Stimulated activated CD4-positive, alpha-beta T cell treated with anti-CD3 and anti-CD28 coated beads, Interleukin-1b, Interleukin-23, amount 100 ng/mL, for 1 hour (primary cell): Measurements from ENCODE around the gene ZBTB1.

Experiments
- DNase-seq, 2 donors: peaks; one replicate each; pipeline ENCODE4 v3.0.0-alpha.2; 2020; ENCODE audit warnings: low read depth in 2 of 2

ZBTB1 gene

DNA sequence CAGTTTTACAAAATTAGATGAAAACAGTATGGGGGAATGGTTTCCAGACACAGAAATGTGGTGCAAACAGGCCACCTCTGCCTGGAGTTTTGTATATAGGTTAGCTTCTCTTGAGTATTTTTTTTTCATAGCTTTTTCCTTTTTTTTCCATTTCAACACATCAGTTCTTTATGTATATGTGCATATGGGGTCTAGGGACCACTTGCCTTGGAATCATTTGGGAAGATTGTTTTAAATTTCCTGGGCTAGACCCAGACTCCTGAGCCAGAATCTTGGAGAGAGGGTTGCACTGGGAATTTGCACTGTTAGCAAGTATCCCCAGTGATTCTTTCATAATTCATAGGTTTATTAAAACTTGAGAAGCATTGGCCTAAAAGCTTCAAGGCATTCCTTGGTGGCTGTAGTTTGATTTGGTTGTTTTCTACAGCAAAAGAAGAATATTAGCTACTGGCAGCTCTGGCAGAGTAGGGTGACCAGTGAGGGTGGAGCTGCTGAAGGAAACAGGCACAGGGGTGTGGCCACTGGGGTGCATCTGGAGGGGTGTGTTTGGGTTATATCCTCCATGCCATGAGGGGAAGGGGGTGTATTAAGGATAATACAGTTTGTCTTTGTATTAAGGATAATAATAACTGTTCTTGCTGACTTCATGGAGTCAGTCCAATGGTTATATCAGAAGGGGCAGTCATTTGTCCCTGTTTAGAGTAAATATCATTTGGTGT lies 68.0 kb downstream of the ZBTB1 start:
- DNase-seq = no peak

DNA sequence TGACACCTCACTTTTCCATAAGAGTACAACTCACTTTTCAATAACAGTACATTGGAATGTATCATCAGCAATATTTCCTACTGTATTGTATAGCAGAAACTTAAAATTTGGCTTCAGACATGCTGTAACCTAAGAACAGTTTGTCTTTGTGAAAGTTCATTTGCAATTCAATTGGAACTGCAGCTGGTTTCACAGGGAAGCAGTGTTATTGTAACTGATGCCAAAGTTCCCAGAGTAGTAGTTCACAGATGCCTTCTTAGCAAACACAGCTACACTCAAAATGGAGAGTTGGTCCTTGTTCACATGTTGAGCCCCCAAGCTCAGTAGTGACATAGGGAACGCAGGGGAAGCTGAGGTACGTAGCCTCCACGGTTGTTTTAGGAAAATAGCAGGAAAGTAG lies 68.5 kb downstream of the ZBTB1 start:
- no peak for DNase-seq
